Endothelial cell of umbilical vein (primary cell): ENCODE measurements around the gene MAML2. TPM values are rescaled to one million over a fixed set of nuclear protein-coding genes. Genes with fewer than 3 reads are reported as not detected.

Experiments
- BruUV-seq: library from RNA; stranded (reverse); fragments of 400-500 nt; replicated peaks from 2 replicates; lab custom pipeline; 2021; lab: Mats Ljungman, UMichigan
- CTCF ChIA-PET: fragments of 300-600, 350-600 bp; sonication (Branson Sonifier 250); formaldehyde crosslinking; loops from one replicate; lab custom pipeline; 2021; ENCODE audit warnings: antibody characterized with exemption, inconsistent platforms; lab: Charles Lee
- POLR2A ChIA-PET: fragments of 300-600, 350-600 bp; sonication (Branson Sonifier 250); formaldehyde crosslinking; loops from one replicate; lab custom pipeline; 2021; ENCODE audit warnings: antibody characterized with exemption, inconsistent platforms; lab: Charles Lee
- DNase-seq: peaks from one replicate; pipeline ENCODE4 v3.0.0-alpha.2; 2011; ENCODE audit warnings: low read depth, low spot score
- FAIRE-seq: peaks from 2 replicates; lab custom pipeline; 2011; peaks lifted over from hg19 to GRCh38; lab: Jason Lieb, UNC
- H2AFZ ChIP-seq: 2 replicates; pipeline ENCODE4 v1.6.0; 2012; ENCODE audit warnings: low read depth, low read length, control low read depth, inconsistent platforms
- H3K27ac ChIP-seq: 2 replicates; pipeline ENCODE4 v1.5.1; 2011; ENCODE audit warnings: low read depth, mild to moderate bottlenecking, control low read depth, low read length, moderate library complexity; ENCODE audit not compliant: insufficient read depth
- H3K27me3 ChIP-seq, 2 experiments: 2 replicates each; pipeline versions ENCODE4 v1.6.0 to v1.6.1; 2011; ENCODE audit warnings: low read length in 2 of 2, mixed read lengths in 1 of 2; ENCODE audit not compliant: control insufficient read depth in 2 of 2, insufficient read depth in 2 of 2
- H3K36me3 ChIP-seq, 2 experiments: 2 replicates in 1 of 2; 3 replicates in 1 of 2; pipeline ENCODE4 v1.5.1; 2011; ENCODE audit warnings: low read length in 2 of 2, mild to moderate bottlenecking in 1 of 2, moderate library complexity in 1 of 2; ENCODE audit not compliant: control insufficient read depth in 2 of 2, insufficient read depth in 2 of 2; ENCODE audit errors: extremely low read depth in 1 of 2
- H3K4me1 ChIP-seq: 3 replicates; pipeline ENCODE4 v1.5.1; 2011; ENCODE audit warnings: mild to moderate bottlenecking, low read length; ENCODE audit not compliant: control insufficient read depth, insufficient read depth; ENCODE audit errors: extremely low read depth
- H3K4me2 ChIP-seq: 2 replicates; pipeline ENCODE4 v1.6.1; 2011; ENCODE audit warnings: low read length, control low read depth, mixed read lengths; ENCODE audit not compliant: insufficient read depth
- H3K4me3 ChIP-seq, 3 experiments: fragments of 200-600 bp in 1 of 3; sonication (generic), shearing (Covaris generic) in 1 of 3; replicated peaks in 1 of 3; 2 replicates each; pipeline ENCODE4 v1.5.1; 2011 to 2016; ENCODE audit warnings: control low read depth in 3 of 3, low read length in 3 of 3, mild to moderate bottlenecking in 2 of 3, inconsistent platforms in 1 of 3, low read depth in 1 of 3, moderate library complexity in 1 of 3; ENCODE audit not compliant: insufficient read depth in 1 of 3
- H3K79me2 ChIP-seq: 2 replicates; pipeline ENCODE4 v1.6.0; 2012; ENCODE audit warnings: low read length, inconsistent platforms; ENCODE audit not compliant: control insufficient read depth, insufficient read depth
- H3K9ac ChIP-seq: replicated peaks from 2 replicates; pipeline ENCODE3; 2011; ENCODE audit warnings: low read length, control low read depth; ENCODE audit not compliant: insufficient read depth; ENCODE audit errors: extremely low read depth
- H3K9me1 ChIP-seq: replicated peaks from 3 replicates; pipeline ENCODE4 v1.6.0; 2011; ENCODE audit warnings: mild to moderate bottlenecking, low read length; ENCODE audit not compliant: control insufficient read depth, insufficient read depth; ENCODE audit errors: extremely low read depth
- H3K9me3 ChIP-seq: replicated peaks from 2 replicates; pipeline ENCODE4 v1.5.1; 2012; ENCODE audit warnings: low read length, inconsistent platforms; ENCODE audit not compliant: control insufficient read depth, insufficient read depth
- H4K20me1 ChIP-seq: replicated peaks from 2 replicates; pipeline ENCODE3; 2011; ENCODE audit warnings: mild to moderate bottlenecking, low read length; ENCODE audit not compliant: control insufficient read depth, insufficient read depth; ENCODE audit errors: extremely low read depth
- EZH2 ChIP-seq: IDR thresholded peaks from 2 replicates; pipeline ENCODE4 v1.6.1; 2012; ENCODE audit warnings: borderline replicate concordance, low read depth, mild to moderate bottlenecking, moderate library complexity, low read length, inconsistent platforms; ENCODE audit not compliant: severe bottlenecking
- FOS ChIP-seq: IDR thresholded peaks from 2 replicates; pipeline ENCODE4 v1.6.1; 2011; ENCODE audit warnings: mild to moderate bottlenecking, low read length, moderate library complexity, borderline replicate concordance; ENCODE audit not compliant: insufficient read depth
- GATA2 ChIP-seq: IDR thresholded peaks from 2 replicates; pipeline ENCODE4 v1.7.0; 2011; ENCODE audit warnings: low read depth, mild to moderate bottlenecking, moderate library complexity, mixed read lengths, low read length; ENCODE audit not compliant: insufficient read length, insufficient read depth
- JUN ChIP-seq: IDR thresholded peaks from 2 replicates; pipeline ENCODE4 v1.6.1; 2011; ENCODE audit warnings: borderline replicate concordance, low read depth; ENCODE audit not compliant: insufficient read length, insufficient read depth
- MYC ChIP-seq: IDR thresholded peaks from one replicate; pipeline ENCODE4 v1.6.1; 2011; ENCODE audit warnings: mild to moderate bottlenecking, low read depth, low read length
- POLR2A ChIP-seq: IDR thresholded peaks from 2 replicates; pipeline ENCODE4 v1.6.1; 2012; ENCODE audit warnings: low read depth, mild to moderate bottlenecking, control low read depth, low read length
- POLR2AphosphoS5 ChIP-seq: IDR thresholded peaks from 2 replicates; pipeline ENCODE4 v1.6.1; 2012; ENCODE audit warnings: low read depth, mild to moderate bottlenecking, control low read depth, low read length, moderate library complexity; ENCODE audit not compliant: insufficient read depth
- dilution Hi-C: fragments of 300-500 bp; cut with MboI; formaldehyde crosslinking; loops from one replicate; pipeline ENCODE4 v1.15.0; 2019; ENCODE audit warnings: low sequenced_read_pairs; ENCODE audit not compliant: extremely low pct_ligation_motif_present
- intact Hi-C: fragments of 100-400 bp; cut with micrococcal nuclease; formaldehyde crosslinking; loops from one replicate; pipeline ENCODE4 v1.10.0; 2022
- polyA plus RNA-seq, 4 experiments: library from polyadenylated mRNA; depleted of rRNA in 3 of 4; stranded (reverse) in 3 of 4; unstranded in 1 of 4; fragments of >200 nt; gene quantifications; 2 replicates each; pipeline versions ENCODE4 v1.2.1 to v1.2.3, GENCODE V29; 2011 to 2012; ENCODE audit warnings: missing spikeins in 1 of 4
- total RNA-seq: library from RNA; stranded (reverse); gene quantifications from 2 replicates; pipeline ENCODE4 v1.2.3, GENCODE V29; 2021
- TF ChIP-seq, protein P1 (sequence below), 2 donors: IDR thresholded peaks; 1 replicate in 1 of 2; 2 replicates in 1 of 2; pipeline ENCODE4 v1.5.1; 2011; ENCODE audit warnings: low read length in 2 of 2, mild to moderate bottlenecking in 2 of 2, moderate library complexity in 2 of 2, control low read depth in 1 of 2, inconsistent platforms in 1 of 2, low read depth in 1 of 2; ENCODE audit not compliant: insufficient read depth in 1 of 2; ENCODE audit errors: extremely low read depth in 1 of 2
- TF ChIP-seq, protein P2 (sequence below): IDR thresholded peaks from 2 replicates; pipeline ENCODE4 v1.6.1; 2011; ENCODE audit not compliant: insufficient read depth, insufficient read length

MAML2 gene
- total and polyA plus RNA-seq, 2 donors (not counting 3 experiments of a cell fraction or from before 2014, with no cell fraction given) = 12.4 to 16.8 TPM

DNA sequence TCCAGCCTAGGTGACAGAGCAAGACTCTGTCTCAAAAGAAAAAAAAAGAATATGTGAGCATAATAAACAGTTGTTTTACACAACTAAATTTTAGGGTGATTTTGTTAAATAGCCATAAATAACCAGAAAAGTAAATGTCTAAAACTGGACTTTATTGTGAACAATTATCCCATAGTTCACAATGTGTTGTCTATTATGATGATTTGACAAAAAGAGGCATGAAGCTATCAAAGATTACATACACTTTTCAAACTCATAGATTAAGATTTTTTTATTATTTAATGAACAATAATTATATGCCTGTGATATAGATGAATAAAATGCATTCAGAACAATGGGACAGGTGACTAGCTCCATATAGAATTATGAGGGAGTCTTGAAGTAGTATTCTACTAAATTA is 392.1 kb downstream of the MAML2 start:
- H3K9me3 ChIP-seq = no peaks in the 10 kb centered on the region
- TF ChIP-seq POLR2AphosphoS5 (no peak), POLR2A (no peak), MYC (no peak), EZH2 (no peak), GATA2 (no peak), JUN (no peak), FOS (no peak)
- TF ChIP-seq, protein P1, sequence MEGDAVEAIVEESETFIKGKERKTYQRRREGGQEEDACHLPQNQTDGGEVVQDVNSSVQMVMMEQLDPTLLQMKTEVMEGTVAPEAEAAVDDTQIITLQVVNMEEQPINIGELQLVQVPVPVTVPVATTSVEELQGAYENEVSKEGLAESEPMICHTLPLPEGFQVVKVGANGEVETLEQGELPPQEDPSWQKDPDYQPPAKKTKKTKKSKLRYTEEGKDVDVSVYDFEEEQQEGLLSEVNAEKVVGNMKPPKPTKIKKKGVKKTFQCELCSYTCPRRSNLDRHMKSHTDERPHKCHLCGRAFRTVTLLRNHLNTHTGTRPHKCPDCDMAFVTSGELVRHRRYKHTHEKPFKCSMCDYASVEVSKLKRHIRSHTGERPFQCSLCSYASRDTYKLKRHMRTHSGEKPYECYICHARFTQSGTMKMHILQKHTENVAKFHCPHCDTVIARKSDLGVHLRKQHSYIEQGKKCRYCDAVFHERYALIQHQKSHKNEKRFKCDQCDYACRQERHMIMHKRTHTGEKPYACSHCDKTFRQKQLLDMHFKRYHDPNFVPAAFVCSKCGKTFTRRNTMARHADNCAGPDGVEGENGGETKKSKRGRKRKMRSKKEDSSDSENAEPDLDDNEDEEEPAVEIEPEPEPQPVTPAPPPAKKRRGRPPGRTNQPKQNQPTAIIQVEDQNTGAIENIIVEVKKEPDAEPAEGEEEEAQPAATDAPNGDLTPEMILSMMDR (IDR thresholded peaks at IDR 0.05; ENCODE audit: extremely low read depth in 1 of 2, insufficient read depth in 1 of 2, low read depth in 1 of 2, low read length in 2 of 2) = no peak
- TF ChIP-seq, protein P2, sequence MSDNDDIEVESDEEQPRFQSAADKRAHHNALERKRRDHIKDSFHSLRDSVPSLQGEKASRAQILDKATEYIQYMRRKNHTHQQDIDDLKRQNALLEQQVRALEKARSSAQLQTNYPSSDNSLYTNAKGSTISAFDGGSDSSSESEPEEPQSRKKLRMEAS = no peak
- H4K20me1 ChIP-seq = no peaks in the 10 kb centered on the region
- H3K27ac ChIP-seq = no peak overlapping the region
- H2AFZ ChIP-seq = no peak overlapping the region
- POLR2A ChIA-PET = no interaction called here
- FAIRE-seq (no peak), DNase-seq (no peak)
- no peak overlapping the region for H3K4me2 ChIP-seq
- no peak overlapping the region for H3K4me3 ChIP-seq
- no peak overlapping the region for H3K9ac ChIP-seq
- CTCF ChIA-PET = interaction anchor here (1.2 kb wide), 1 partner anchor 12 kb away, joined by 3 read pairs; no protein-coding TSS in a partner anchor
- intact Hi-C loops (no loop called here), dilution Hi-C loops (no loop called here)
- H3K9me1 ChIP-seq = no peaks in the 10 kb centered on the region
- no peaks in the 10 kb centered on the region for H3K36me3 ChIP-seq
- H3K27me3 ChIP-seq = no peaks in the 10 kb centered on the region
- H3K4me1 ChIP-seq = no peaks in the 10 kb centered on the region
- BruUV-seq = no TSS peak
- H3K79me2 ChIP-seq = no peaks in the 10 kb centered on the region
